ENCODE measurements around the gene SLC6A8. TPM values are rescaled to one million over a fixed set of nuclear protein-coding genes. Genes with fewer than 3 reads are reported as not detected.
A peak's percentile ranks its signal among the peaks of the same experiment; 100 is the strongest.

SLC6A8 gene
- total RNA-seq, 1 donor from 2014 or later = 125 TPM

- TF ChIP-seq CTCF (conservative IDR thresholded peaks at IDR 0.05) = no peak
- peak overlapping the region; percentile 29 for H3K27ac Mint-ChIP-seq (ENCODE audit: unreplicated experiment)
- peaks cover 9% of the 10 kb centered on the region for H3K36me3 Mint-ChIP-seq (ENCODE audit: low read depth)
- peaks cover 3% of the 10 kb centered on the region for H3K9me3 Mint-ChIP-seq
- DNase-seq (ENCODE audit: low read depth, low spot score) = no peak
- H3K4me3 Mint-ChIP-seq = no peak overlapping the region
- peaks cover 8% of the 10 kb centered on the region for H3K4me1 Mint-ChIP-seq
- peaks cover 17% of the 10 kb centered on the region for H3K27me3 Mint-ChIP-seq (ENCODE audit: low read depth)
Observed at GRCh38 chrX:153650959-153651358, 36.8 kb upstream of the SLC6A8 start.

- no peak for DNase-seq (ENCODE audit: low read depth, low spot score)
- Mint-ChIP-seq H3K4me3 (no peak overlapping the region), H3K4me1 (peaks cover 8% of the 10 kb centered on the region), H3K27me3 (ENCODE audit: low read depth) (peaks cover 12% of the 10 kb centered on the region), H3K9me3 (peaks cover 3% of the 10 kb centered on the region), H3K36me3 (ENCODE audit: low read depth) (peaks cover 9% of the 10 kb centered on the region), H3K27ac (ENCODE audit: unreplicated experiment) (no peak overlapping the region)
- peak; percentile 46 for TF ChIP-seq CTCF (conservative IDR thresholded peaks at IDR 0.05)
Observed at GRCh38 chrX:153651540-153652079, 36.1 kb upstream of the SLC6A8 start.

- H3K27ac Mint-ChIP-seq (ENCODE audit: unreplicated experiment) = no peak overlapping the region
- no peak for DNase-seq (ENCODE audit: low read depth, low spot score)
- H3K4me3 Mint-ChIP-seq = no peak overlapping the region
- H3K36me3 Mint-ChIP-seq (ENCODE audit: low read depth) = peaks cover 9% of the 10 kb centered on the region
- H3K4me1 Mint-ChIP-seq = peaks cover 8% of the 10 kb centered on the region
- no peak for TF ChIP-seq CTCF (conservative IDR thresholded peaks at IDR 0.05)
- peaks cover 4% of the 10 kb centered on the region for H3K27me3 Mint-ChIP-seq (ENCODE audit: low read depth)
- peaks cover 3% of the 10 kb centered on the region for H3K9me3 Mint-ChIP-seq
Observed at GRCh38 chrX:153653556-153653955, 34.2 kb upstream of the SLC6A8 start.

- no peaks in the 10 kb centered on the region for H3K4me1 Mint-ChIP-seq
Observed at GRCh38 chrX:153657161-153657560, 30.6 kb upstream of the SLC6A8 start.

GRCh38 chrX:153659268-153659667 is 28.5 kb upstream of the SLC6A8 start:
- Mint-ChIP-seq H3K4me1 (no peaks in the 10 kb centered on the region), H3K27ac (ENCODE audit: unreplicated experiment) (no peak overlapping the region), H3K36me3 (ENCODE audit: low read depth) (no peaks in the 10 kb centered on the region), H3K4me3 (no peak overlapping the region), H3K9me3 (no peaks in the 10 kb centered on the region), H3K27me3 (ENCODE audit: low read depth) (peaks cover 36% of the 10 kb centered on the region)
- no peak for TF ChIP-seq CTCF (conservative IDR thresholded peaks at IDR 0.05)
- DNase-seq (ENCODE audit: low read depth, low spot score) = no peak

More at GRCh38 chrX:153657161-153657560, 30.6 kb upstream of the SLC6A8 start:
- H3K27ac Mint-ChIP-seq (ENCODE audit: unreplicated experiment) = no peak overlapping the region
- TF ChIP-seq CTCF (conservative IDR thresholded peaks at IDR 0.05) = no peak
- H3K36me3 Mint-ChIP-seq (ENCODE audit: low read depth) = peaks cover 2% of the 10 kb centered on the region
- peaks cover 3% of the 10 kb centered on the region for H3K9me3 Mint-ChIP-seq
- no peak for DNase-seq (ENCODE audit: low read depth, low spot score)
- H3K27me3 Mint-ChIP-seq (ENCODE audit: low read depth) = peaks cover 24% of the 10 kb centered on the region
- no peak overlapping the region for H3K4me3 Mint-ChIP-seq

Data from neural crest cell (in vitro differentiated cells).